NCI-H82 (cell line): Measurements from ENCODE around the gene LYL1.

ENCODE experiments used
- DNase-seq: peaks from one replicate; lab custom pipeline; 2025; lab: John Stamatoyannopoulos, UW

Gene LYL1

GRCh38 chr19:13129384-13129783 is 26.7 kb upstream of the LYL1 start:
- DNase-seq: no peak

GRCh38 chr19:13128583-13128982 is 25.9 kb upstream of the LYL1 start:
- no peak for DNase-seq

GRCh38 chr19:13127811-13128575 is 25.3 kb upstream of the LYL1 start:
- peak; percentile 61 for DNase-seq

- DNase-seq: no peak
Observed at GRCh38 chr19:13127051-13127450, 24.4 kb upstream of the LYL1 start.

GRCh38 chr19:13122980-13123957 is 20.6 kb upstream of the LYL1 start:
- peak; percentile 35 for DNase-seq

GRCh38 chr19:13122275-13122878 is 19.7 kb upstream of the LYL1 start:
- DNase-seq: peak; percentile 32

- no peak for DNase-seq
Observed at GRCh38 chr19:13121551-13122274, 19.1 kb upstream of the LYL1 start.

GRCh38 chr19:13120817-13121216 is 18.2 kb upstream of the LYL1 start:
- DNase-seq: no peak

GRCh38 chr19:13120031-13120430 is 17.4 kb upstream of the LYL1 start:
- no peak for DNase-seq

- no peak for DNase-seq
Observed at GRCh38 chr19:13119627-13120026, 17.0 kb upstream of the LYL1 start.

GRCh38 chr19:13118424-13119193 is 16.0 kb upstream of the LYL1 start:
- peak; percentile 84 for DNase-seq

GRCh38 chr19:13117772-13118423 is 15.2 kb upstream of the LYL1 start, which contains the start of gene NACC1:
TSS of gene NACC1 (plus strand) at chr19:13118264. CDS start at chr19:13135208, 16,944 bp downstream.
- DNase-seq: peak; percentile 97

- DNase-seq: peak; percentile 69
Observed at GRCh38 chr19:13117176-13117771, 14.6 kb upstream of the LYL1 start.

GRCh38 chr19:13116282-13117175 is 13.9 kb upstream of the LYL1 start, which contains the start of gene TRMT1:
TSS of gene TRMT1 (minus strand) at chr19:13116740. CDS start at chr19:13116399, 341 bp downstream.
- DNase-seq: peak; percentile 99

GRCh38 chr19:13115936-13116281 is 13.3 kb upstream of the LYL1 start:
- no peak for DNase-seq

- DNase-seq: no peak
Observed at GRCh38 chr19:13112555-13112954, 9.9 kb upstream of the LYL1 start.

GRCh38 chr19:13110099-13110610 is 7.5 kb upstream of the LYL1 start:
- DNase-seq: no peak

- DNase-seq: no peak
Observed at GRCh38 chr19:13109361-13110098, 6.9 kb upstream of the LYL1 start.
